ENCODE measurements around the gene FNDC3B.

FNDC3B gene

DNA sequence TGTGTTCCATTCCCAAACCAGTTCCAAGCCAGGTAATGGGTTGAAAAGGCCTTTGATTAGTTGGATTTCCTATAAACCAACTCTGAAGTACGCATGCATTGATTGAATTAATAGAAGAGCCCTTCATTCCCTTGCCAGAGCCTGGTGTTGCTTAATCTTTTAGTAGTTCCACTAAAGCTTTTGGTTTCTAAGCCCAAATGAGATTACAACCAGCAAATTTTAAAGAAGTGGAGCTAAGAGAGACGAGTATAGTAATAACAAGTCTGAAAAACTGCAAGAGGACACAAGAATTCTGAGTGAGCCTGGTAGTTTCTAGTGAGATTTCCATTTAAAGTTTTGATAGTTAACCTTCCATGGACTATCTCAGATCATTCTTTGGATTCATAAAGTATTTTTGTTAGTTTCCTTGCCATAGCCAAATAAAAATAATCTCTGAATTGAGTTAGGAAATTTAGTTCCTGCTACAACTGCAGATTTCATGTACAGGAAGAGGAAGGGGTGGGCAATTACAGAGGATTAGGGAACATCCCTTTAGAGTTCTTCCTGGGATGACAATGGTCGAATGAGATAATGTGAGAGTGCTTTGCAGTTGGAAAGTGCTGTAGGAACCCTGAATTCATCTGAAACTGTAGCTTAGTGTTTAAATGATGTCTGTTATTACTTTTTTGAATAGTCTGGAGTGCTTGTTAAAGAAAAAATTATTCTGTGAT is 136.8 kb downstream of the FNDC3B start:
- no peak for DNase-seq

DNA sequence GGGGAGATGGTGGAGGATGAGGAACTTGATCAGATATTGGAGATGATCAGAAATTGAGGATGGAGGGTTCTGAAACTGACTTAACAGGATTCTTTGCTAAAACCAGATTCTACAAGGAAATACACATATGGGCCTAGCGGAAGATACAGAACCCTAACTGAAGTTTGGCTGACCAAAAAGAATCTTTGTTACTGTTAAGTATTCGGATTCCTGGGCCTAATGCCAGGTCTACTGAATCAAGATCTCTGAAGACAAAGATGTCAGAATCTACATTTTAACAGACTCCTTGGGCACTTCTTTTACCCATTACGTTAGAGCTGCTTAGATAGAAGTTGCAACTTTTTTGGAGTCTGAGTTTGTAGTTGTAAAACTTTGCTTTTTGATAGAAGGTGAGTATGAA is 137.7 kb downstream of the FNDC3B start:
- no peak for DNase-seq

DNA sequence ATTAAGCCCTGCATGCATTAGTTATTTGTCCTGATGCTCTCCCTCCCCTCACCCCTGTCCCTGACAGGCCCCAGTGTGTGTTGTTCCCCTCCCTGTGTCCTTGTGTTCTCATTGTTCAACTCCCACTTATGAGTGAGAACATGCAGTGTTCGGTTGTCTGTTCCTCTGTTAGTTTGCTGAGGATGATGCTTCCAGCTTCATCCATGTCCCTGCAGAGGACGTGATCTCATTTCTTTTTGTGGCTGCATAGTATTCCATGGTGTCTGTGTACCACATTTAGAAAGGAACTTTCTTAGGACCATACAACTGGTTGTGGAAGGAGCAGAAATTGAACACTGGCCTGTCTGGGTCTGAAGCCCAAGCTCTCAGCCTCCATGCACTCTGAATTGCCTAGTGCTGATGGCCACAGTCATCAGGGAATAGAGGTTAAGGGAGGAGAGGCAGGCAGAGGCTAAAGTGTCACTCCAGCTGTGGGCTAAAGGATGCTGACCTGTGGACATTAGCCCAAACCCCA is 138.5 kb downstream of the FNDC3B start:
- DNase-seq, result no peak

DNA sequence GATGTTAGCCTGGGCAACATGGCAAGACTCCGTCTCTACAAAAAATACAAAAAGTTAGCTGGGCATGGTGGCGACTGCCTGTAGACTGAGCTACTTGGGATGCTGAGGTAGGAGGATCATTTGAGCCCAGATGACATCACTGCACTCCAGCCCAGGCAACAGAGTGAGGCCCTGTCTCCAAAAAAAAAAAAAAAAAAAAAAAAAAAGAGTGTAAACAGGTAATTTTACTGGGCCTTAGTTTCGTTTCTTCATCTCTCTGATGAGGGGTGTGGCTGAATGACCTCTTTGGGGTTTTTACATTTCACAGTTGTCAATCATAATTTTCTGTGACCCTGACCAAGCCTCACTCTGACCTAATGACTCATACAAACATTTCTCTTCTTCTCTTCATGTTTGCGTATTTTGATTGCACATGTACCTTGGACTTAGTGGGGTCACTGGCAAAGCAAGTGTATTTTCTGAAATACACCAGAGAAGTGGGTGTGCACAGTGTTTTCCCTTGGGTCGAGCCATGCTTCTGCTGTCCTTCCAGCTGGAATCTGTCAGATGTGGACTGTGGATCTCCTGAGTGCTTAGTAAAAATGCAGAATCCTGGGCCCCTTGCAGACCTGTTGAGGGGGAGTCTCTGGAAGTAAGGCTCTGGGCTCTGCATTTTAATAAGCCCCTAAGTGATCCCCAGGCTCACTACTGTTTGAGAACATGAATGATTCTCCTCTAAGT is 140.5 kb downstream of the FNDC3B start:
- no peak for DNase-seq

DNA sequence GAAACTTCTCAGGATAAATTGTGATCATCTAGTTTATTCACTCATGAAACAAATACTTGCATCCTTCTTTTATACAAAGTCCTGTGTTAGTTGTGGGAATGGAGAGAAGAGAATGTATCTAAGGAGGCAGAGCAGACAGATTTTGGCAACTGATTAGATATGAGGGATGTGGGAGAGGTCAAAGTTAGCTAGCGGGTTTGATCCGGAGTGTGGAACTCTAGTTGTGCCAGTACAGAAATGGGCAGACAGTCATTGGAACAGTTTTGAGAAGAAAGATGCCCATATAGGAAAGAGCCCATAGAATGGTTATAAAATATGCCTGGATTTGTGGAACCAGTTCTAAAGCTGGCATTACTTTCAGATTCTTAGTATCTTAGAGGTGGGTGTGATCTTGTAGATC is 141.1 kb downstream of the FNDC3B start:
- DNase-seq, result no peak

DNA sequence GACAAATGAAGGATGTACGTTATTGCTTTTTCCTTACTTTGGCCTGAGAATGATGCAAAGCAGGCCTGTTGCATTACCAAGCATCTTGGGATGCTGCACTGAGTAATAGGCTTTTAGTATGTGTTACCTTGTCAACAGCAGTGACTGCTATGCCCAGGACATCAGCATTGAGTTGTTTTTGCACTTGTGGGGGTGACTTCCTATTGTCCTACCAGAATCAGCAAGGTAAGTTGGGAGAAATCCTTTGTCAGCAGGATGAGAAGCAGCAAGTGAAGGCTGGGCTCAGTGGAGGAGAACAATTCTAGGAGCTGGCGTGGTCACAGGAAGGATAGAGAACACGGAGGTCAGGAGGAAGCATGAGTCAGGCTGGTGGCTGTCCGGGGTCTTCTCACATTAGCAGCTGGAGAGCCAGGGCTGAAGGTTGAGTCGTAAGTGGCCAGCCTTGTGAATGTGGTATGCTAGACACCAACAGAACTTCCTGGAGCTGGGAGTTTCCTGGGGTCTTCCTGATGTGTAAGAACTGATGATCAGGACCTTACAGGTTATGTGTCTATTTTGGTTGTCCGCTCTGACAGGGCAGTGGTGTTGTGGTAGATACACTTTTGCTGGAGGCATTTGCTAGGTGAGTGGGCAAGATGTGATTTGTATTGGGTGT is 142.7 kb downstream of the FNDC3B start:
- DNase-seq, result no peak

DNA sequence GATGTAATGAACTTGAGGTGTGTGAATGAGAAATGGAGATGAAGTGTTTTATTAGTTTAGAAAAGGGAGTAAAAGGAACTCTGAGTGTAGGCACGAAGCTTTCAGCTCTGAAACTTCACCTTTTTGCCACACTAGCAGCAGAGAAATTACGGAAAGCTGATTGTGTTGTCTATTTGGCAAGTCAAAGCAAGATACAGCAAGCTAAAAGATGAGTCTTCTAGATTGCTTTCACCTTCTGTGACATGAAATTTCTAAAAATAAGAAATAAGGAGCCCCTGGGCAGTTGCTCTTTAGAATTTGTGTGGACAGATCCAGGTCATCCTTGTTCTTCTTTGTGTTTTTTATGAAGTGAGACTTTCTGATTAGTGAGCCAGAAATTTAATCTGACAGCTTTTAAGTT is 143.4 kb downstream of the FNDC3B start:
- DNase-seq, result no peak

DNA sequence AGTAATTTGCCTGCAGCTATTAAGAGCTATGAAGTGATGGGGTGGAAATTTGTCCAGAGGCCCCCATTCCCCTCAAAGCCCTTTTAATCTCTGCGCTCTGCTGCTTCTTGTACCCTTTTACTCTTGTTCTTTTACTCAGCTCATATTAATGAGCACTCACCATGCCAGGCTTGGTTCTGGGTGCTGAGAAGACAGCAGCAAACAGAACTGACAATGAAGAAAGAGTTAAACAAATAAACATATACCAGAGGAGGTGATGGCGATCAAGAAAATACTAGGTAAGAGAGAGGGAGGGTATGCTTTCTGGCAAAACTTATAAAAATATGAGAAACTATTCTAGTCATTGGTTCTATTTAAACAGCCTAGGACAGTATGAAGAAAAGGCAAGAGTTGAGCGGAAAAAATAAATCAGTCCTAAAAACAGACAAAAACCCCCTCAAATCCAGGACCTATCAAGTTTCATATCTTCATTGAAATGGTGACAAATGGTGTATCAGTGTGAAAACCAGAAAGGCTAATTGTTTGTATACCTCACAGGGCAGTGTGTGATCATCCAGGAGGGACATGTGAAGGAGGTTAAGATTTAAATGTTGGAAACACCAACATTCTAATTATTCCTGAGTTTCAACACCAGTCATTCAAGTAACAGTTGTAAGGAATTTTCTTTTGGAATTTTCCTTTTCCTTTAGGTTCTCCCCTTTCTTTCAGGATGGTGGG is 144.9 kb downstream of the FNDC3B start:
- no peak for DNase-seq

DNA sequence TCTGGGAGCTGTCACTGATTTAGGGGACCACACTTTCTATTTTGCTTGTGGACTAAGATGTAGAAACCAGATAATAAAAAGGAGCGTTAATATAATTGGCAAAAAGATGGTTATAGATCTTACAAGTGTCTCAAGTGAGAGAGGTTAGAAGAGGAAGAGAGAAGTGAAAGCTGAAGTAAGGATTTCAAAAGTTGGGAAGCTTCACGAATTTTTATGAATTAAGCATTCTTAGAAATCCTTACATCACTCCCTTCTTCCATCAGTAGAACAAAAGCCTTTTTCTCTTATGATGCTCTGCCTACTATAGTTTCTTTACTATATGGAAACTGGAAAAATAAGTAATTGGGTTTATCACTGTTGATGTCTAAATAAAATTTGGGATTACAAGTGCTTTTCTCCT is 146.5 kb downstream of the FNDC3B start:
- DNase-seq, result no peak

DNA sequence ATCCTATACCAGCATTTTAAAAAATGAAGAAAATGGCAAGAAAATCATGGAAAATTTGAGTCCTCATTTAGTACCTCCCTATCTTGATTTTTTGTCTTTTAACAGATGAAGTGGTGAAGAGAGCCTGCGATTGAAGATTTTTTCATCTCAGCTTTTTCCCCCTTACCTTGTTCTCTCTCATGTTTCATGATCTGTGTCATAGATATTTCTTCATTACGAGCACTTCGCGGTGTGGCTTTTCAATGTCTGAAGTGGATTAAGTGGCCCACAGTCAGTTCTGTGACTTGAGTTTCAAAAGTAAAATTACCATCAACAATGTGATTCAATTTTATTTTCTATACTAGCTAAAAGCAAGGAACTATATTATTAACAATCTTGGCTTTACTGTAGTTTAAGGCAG is 147.2 kb downstream of the FNDC3B start:
- no peak for DNase-seq

DNA sequence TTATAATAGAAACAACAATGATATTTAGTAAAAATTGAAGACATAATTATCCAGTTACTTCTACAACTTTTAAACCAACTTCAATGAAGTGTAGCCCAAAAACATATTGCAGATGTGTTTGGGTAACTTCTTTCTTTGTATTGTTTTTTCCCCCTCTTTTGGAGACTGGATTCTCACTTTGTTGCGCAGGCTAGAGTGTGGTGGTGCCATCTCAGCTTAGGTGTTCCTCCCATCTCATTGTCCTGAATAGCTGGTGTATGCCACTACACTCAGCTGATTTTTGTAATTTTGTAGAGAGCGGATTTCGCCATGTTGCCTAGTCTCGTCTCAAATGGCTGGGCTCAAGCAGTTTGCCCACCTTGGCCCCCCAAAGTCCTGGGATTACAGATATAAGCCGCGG is 148.1 kb downstream of the FNDC3B start:
- DNase-seq, result no peak

DNA sequence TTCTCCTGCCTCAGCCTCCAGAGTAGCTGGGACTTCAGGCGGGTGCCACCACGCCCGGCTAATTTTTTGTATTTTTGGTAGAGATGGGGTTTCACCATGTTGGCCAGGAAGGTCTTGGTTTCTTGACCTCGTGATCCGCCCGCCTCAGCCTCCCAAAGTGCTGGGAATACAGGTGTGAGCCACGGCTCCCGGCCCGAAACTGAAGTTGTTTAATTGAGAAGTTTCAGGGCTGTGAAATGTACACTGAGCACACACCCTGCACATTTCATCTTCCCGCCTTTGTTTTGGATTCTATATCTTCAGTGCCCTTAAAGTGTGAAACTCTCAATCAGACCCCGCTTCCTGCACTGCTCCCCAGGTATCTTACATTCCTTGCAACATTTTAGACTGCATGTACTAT is 149.1 kb downstream of the FNDC3B start:
- DNase-seq, result no peak

DNA sequence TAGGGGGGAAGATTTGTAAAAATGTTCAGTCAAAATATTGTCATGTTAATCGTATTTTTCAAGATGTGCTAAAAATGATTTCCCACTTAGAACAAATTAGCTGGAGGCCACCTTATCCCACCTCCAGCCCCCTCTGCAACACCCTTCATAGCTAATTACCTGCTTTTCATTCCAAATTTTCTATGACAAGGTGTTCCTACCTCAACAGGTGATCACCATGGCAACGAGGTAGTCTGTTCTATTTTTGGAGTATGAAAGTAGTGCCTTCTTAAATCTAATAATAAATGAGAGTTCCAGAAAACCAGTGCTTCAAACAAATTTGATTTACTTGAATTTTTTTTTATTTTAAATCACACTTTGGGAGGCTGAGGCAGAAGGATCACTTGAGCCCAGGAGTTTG is 149.8 kb downstream of the FNDC3B start:
- DNase-seq, result no peak

DNA sequence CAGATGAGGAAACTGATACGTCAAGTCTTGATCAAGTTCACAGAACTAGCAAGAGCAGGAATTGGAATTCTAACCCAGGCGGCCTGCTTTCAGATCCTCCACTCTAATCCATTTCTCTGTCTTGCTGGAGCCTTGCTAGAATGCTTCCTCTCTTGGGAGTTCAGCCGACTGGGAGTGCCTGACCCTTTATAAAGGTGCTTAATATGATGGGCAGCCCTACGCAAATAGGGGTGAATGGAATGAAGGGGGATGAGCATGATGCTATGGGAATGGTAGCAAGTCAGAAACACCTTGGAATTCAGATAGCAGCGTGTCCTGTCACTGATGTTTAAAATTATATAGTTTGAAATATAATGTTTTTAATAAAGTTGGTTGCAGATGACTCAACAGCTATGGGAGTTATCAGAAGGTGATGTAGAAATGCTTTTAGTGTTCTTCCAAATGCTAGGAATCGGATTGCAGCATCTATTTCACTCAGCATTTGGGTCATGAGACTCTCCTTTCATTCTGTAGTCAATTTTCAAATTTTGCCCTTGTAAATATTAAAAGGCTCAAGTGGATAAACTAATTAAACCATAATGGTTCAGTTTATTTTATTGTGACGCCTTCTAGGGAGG is 150.7 kb downstream of the FNDC3B start:
- DNase-seq, result no peak

DNA sequence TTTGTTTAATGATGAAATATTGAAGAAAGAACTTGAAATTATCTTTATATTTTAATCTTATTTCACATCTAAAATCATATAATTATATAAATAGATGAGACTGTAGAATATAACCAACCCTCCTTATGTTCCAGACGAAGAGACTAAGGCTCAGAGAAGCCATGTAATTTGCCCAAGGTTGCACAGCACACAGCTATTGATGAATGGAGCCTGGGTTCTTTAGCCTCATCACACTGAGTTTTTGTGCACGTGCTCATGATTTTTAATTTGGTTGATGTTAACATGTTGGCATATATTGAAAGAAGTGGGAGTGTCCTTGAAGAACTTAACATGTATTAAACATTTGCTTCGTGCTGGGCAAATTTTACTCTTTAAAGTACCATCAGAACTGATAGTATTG is 151.6 kb downstream of the FNDC3B start:
- no peak for DNase-seq

DNA sequence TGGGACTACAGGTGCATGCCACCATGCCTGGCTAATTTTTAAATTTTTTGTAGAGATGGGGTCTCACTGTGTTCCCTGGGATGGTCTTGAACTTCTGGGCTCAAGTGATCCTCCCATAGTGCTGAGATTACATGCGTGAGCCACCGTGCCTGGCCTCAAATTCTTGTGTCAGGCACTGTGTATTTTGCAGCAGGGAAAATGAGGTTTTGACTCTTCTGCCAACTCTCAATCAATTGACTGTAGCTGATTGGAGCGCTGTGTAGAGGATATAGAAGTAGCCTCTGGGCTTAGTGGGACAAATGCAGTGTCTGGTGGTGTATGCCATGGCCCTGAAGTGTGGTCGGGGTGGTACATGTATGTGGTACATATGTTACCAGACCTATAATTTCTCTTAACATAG is 152.3 kb downstream of the FNDC3B start:
- no peak for DNase-seq

DNA sequence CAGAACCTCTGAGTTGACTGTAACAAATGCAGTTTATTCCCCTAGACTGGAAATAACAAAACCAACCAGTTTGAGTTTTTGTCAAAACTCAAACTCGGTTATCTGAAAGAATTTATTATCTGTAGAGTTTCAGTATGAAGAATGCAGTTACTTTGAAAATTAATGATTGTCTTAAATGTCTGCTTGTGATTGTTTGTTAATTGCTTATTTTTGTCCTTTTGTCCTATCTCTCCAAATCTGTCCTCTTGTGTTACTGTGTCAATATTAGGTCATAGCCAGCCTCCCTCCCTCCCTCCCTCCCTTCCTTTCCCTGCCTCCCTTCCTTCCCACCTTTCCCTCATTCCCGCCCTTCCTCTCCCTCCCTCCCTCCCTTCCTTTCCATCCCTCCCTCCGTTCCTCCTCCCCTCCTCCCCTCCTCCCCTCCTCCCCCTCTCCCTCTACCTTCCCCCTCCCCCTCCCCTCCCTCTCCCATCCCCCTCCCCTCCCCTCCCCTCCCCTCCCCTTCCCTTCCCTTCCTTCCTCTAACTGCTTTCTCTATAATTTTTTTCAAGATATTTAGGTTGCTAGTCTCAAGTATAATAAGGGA is 153.5 kb downstream of the FNDC3B start:
- no peak for DNase-seq

DNA sequence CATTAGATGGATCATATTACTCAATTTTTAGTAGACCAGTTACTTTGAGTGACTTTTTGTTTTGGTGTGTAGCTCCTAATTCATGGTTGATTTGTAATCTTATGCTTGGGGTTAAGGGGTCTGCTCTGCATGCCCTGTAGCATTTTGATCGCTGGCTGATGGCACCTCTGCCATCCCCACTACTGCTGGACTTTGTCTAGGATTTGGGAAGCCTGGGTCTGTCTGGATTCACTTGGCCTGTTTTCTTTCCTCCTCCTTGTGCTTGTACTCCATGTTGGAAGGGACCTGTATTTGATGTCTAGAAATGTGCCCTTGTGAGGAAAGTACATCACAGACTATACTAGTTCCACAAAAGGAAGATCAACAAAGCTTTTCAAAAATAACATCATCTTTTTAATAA is 154.1 kb downstream of the FNDC3B start:
- no peak for DNase-seq

DNA sequence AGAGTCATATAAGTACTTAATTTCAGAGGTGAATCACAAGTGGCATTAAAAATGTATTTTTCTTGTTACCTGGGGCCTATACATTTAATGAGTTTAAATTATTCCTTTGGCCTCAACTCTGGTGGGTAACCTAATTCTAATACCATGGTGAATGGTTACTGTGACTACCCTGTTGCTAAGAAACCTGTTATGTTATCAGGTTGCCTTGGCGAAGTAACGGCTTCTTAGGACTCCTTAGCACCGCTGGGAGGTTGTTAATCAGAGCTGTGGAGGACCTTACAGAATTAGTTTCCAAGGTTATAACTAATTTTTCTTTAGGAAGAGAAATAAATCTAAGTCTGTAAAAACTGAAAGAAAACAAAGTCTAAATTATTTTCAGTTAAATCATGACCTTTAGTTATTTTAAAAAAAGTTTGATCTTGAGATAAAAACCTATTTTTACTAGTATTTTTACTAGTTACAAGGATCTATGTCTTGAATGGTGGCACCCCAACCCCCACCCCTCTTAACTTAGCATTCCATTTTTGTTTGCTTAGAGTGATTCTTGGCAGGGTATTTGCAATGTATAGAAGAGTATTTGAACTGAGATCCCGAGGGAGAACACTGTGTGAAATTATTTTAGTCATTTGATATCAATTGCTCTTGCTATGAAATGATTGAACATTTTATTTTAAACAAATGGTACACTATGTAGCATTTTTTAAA is 155.5 kb downstream of the FNDC3B start:
- DNase-seq, result no peak

DNA sequence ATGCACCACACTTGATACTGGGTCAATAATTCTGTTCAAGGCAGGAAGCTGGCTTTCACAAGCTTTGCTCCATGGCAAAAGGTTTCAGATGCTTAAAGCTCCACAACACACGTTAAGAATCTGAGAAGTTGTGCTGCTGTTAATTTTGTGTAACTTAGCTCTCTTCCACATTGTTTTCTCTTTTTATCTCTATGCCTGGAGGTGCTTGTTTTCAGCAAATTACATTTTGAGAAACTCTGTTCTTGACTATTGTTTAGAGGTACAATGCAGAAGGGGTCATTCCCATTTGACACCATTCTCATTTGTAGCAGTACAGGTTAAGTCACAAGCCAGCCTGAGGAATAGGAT is 156.0 kb downstream of the FNDC3B start:
- DNase-seq, result no peak

DNA sequence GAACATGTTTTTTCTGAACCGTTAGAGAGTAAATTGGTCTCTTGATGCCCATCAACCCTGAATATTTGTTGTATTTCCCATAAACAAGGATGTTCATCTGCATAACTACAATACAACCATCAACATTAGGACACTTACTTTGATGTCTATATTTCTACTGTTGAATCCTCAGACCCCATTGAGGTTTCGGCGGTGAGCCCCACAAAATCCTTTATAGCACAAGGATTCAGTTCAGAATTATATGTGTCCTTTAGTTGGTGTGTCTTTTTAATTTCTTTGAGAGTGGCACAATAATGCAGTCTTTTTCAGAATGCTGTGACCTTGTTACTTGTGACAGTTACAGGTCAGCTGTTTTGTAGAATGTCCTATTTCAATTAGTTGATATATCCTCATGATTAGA is 158.0 kb downstream of the FNDC3B start:
- DNase-seq, result no peak

DNA sequence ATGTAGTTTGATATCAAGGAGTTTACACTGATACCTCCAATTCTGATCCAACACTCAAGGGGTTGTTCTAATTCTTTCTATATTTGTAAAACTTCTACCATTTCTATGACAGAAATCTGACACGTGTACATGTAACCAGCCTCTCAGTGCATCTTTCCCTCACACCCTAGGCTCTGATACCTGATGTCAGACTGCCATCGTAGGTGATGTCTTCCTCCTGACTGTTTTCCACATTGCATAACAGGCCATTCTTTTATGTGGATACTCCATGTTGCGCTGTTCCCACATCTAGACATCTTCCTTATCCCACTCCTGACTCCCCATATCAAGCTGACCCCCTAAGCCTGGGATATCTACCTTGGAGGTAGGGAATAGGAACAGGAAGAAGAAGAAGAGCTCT is 159.1 kb downstream of the FNDC3B start:
- DNase-seq, result no peak

All from CD4-positive, alpha-beta T cell treated with Interleukin-15 for 1 hour (primary cell).